ENCODE results near the gene SLC48A1. TPM values are rescaled to one million over a fixed set of nuclear protein-coding genes. Genes with fewer than 3 reads are reported as not detected.

Gene SLC48A1
- total and polyA plus RNA-seq, 5 donors from 2014 or later = 4.9 to 12.7 (median 8.4) TPM

GRCh38 chr12:47781479-47782371, 8.7 kb downstream of the SLC48A1 start:
- peaks cover 38% of the 10 kb centered on the region for H3K36me3 ChIP-seq (ENCODE audit: control insufficient read depth, insufficient read depth, low read length)
- Mint-ChIP-seq H3K4me1 (peaks cover 5 to 14% (median 10%) of the 10 kb centered on the region in 4 donors), H3K27ac (peak overlapping the region; percentile 58 to 86 (median 85)), H3K9me3 (peaks cover 0 to 2% (median 0%) of the 10 kb centered on the region in 7 donors), H3K36me3 (peaks cover 10% of the 10 kb centered on the region), H3K27me3 (no peaks in the 10 kb centered on the region), H3K4me3 (no peak overlapping the region)
- no peaks in the 10 kb centered on the region for H3K27me3 ChIP-seq (ENCODE audit: control insufficient read depth, insufficient read depth, low read length)
- DNase-seq (no peak), ATAC-seq (ENCODE audit: low read depth in 2 of 2) (no peak)
- H3K9me3 ChIP-seq (ENCODE audit: control insufficient read depth in 2 of 2, low read length in 2 of 2) = no peaks in the 10 kb centered on the region
- H3K4me1 ChIP-seq (ENCODE audit: control insufficient read depth, insufficient read depth, low read length, poor library complexity, severe bottlenecking) = no peaks in the 10 kb centered on the region
- no peak overlapping the region for H3K4me3 ChIP-seq (ENCODE audit: low read depth, low read length)
- H3K27ac ChIP-seq (ENCODE audit: insufficient read depth, low read length, poor library complexity, severe bottlenecking) = no peak overlapping the region

- Mint-ChIP-seq H3K9me3 (peaks cover 0 to 2% (median 0%) of the 10 kb centered on the region in 7 donors), H3K36me3 (peaks cover 14% of the 10 kb centered on the region), H3K4me1 (peaks cover 5 to 14% (median 10%) of the 10 kb centered on the region in 4 donors), H3K27me3 (no peaks in the 10 kb centered on the region), H3K4me3 (no peak overlapping the region), H3K27ac (peak overlapping the region in 1 of 3 donors; percentile 58)
- Histone ChIP-seq H3K36me3 (ENCODE audit: control insufficient read depth, insufficient read depth, low read length) (peaks cover 45% of the 10 kb centered on the region), H3K9me3 (ENCODE audit: control insufficient read depth in 2 of 2, low read length in 2 of 2) (no peaks in the 10 kb centered on the region), H3K27me3 (ENCODE audit: control insufficient read depth, insufficient read depth, low read length) (no peaks in the 10 kb centered on the region), H3K4me1 (ENCODE audit: control insufficient read depth, insufficient read depth, low read length, poor library complexity, severe bottlenecking) (no peaks in the 10 kb centered on the region), H3K4me3 (ENCODE audit: low read depth, low read length) (no peak overlapping the region), H3K27ac (ENCODE audit: insufficient read depth, low read length, poor library complexity, severe bottlenecking) (no peak overlapping the region)
- no peak for DNase-seq
- no peak for ATAC-seq (ENCODE audit: low read depth in 2 of 2)
Observed at GRCh38 chr12:47782372-47782770, 9.3 kb downstream of the SLC48A1 start.

- peak overlapping the region in 2 of 3 donors; percentile 58 to 71 for H3K27ac Mint-ChIP-seq
- ATAC-seq (ENCODE audit: low read depth in 2 of 2) (no peak), DNase-seq (no peak)
- peaks cover 5 to 11% (median 10%) of the 10 kb centered on the region in 4 donors for H3K4me1 Mint-ChIP-seq
- H3K4me3 ChIP-seq (ENCODE audit: low read depth, low read length) = no peak overlapping the region
- H3K27ac ChIP-seq (ENCODE audit: insufficient read depth, low read length, poor library complexity, severe bottlenecking) = no peak overlapping the region
- no peaks in the 10 kb centered on the region for H3K27me3 ChIP-seq (ENCODE audit: control insufficient read depth, insufficient read depth, low read length)
- peaks cover 53% of the 10 kb centered on the region for H3K36me3 ChIP-seq (ENCODE audit: control insufficient read depth, insufficient read depth, low read length)
- H3K36me3 Mint-ChIP-seq = peaks cover 21% of the 10 kb centered on the region
- H3K27me3 Mint-ChIP-seq = no peaks in the 10 kb centered on the region
- H3K4me1 ChIP-seq (ENCODE audit: control insufficient read depth, insufficient read depth, low read length, poor library complexity, severe bottlenecking) = no peaks in the 10 kb centered on the region
- H3K9me3 Mint-ChIP-seq = peaks cover 0 to 2% (median 0%) of the 10 kb centered on the region in 7 donors
- no peaks in the 10 kb centered on the region for H3K9me3 ChIP-seq (ENCODE audit: control insufficient read depth in 2 of 2, low read length in 2 of 2)
- H3K4me3 Mint-ChIP-seq = no peak overlapping the region
Observed at GRCh38 chr12:47783024-47783755, 10.2 kb downstream of the SLC48A1 start.

GRCh38 chr12:47783821-47784819, 11.1 kb downstream of the SLC48A1 start:
- Histone ChIP-seq H3K4me1 (ENCODE audit: control insufficient read depth, insufficient read depth, low read length, poor library complexity, severe bottlenecking) (no peaks in the 10 kb centered on the region), H3K36me3 (ENCODE audit: control insufficient read depth, insufficient read depth, low read length) (peaks cover 62% of the 10 kb centered on the region), H3K4me3 (ENCODE audit: low read depth, low read length) (no peak overlapping the region), H3K27me3 (ENCODE audit: control insufficient read depth, insufficient read depth, low read length) (no peaks in the 10 kb centered on the region), H3K9me3 (ENCODE audit: control insufficient read depth in 2 of 2, low read length in 2 of 2) (no peaks in the 10 kb centered on the region), H3K27ac (ENCODE audit: insufficient read depth, low read length, poor library complexity, severe bottlenecking) (no peak overlapping the region)
- no peak for ATAC-seq (ENCODE audit: low read depth in 2 of 2)
- Mint-ChIP-seq H3K4me1 (peaks cover 4 to 9% (median 6%) of the 10 kb centered on the region in 4 donors), H3K27me3 (no peaks in the 10 kb centered on the region), H3K4me3 (peak overlapping the region in 1 of 4 donors; percentile 2), H3K27ac (peak overlapping the region in 1 of 3 donors; percentile 46), H3K36me3 (peaks cover 21% of the 10 kb centered on the region), H3K9me3 (peaks cover 0 to 2% (median 0%) of the 10 kb centered on the region in 7 donors)
- DNase-seq = no peak

- Histone ChIP-seq H3K9me3 (ENCODE audit: control insufficient read depth in 2 of 2, low read length in 2 of 2) (no peaks in the 10 kb centered on the region), H3K4me3 (ENCODE audit: low read depth, low read length) (no peak overlapping the region), H3K4me1 (ENCODE audit: control insufficient read depth, insufficient read depth, low read length, poor library complexity, severe bottlenecking) (no peaks in the 10 kb centered on the region), H3K36me3 (ENCODE audit: control insufficient read depth, insufficient read depth, low read length) (peaks cover 74% of the 10 kb centered on the region), H3K27ac (ENCODE audit: insufficient read depth, low read length, poor library complexity, severe bottlenecking) (no peak overlapping the region), H3K27me3 (ENCODE audit: control insufficient read depth, insufficient read depth, low read length) (no peaks in the 10 kb centered on the region)
- H3K4me1 Mint-ChIP-seq = peaks cover 0 to 4% (median 3%) of the 10 kb centered on the region in 4 donors
- H3K4me3 Mint-ChIP-seq = no peak overlapping the region
- DNase-seq = no peak
- no peak for ATAC-seq (ENCODE audit: low read depth in 2 of 2)
- H3K36me3 Mint-ChIP-seq = peaks cover 25% of the 10 kb centered on the region
- H3K9me3 Mint-ChIP-seq = peaks cover 0 to 2% (median 0%) of the 10 kb centered on the region in 7 donors
- no peaks in the 10 kb centered on the region for H3K27me3 Mint-ChIP-seq
- peak overlapping the region in 2 of 3 donors; percentile 46 to 71 for H3K27ac Mint-ChIP-seq
Observed at GRCh38 chr12:47785036-47785886, 12.2 kb downstream of the SLC48A1 start.

GRCh38 chr12:47785887-47786661, 13.0 kb downstream of the SLC48A1 start:
- DNase-seq (no peak), ATAC-seq (ENCODE audit: low read depth in 2 of 2) (no peak)
- Histone ChIP-seq H3K4me1 (ENCODE audit: control insufficient read depth, insufficient read depth, low read length, poor library complexity, severe bottlenecking) (no peaks in the 10 kb centered on the region), H3K36me3 (ENCODE audit: control insufficient read depth, insufficient read depth, low read length) (peaks cover 81% of the 10 kb centered on the region), H3K27me3 (ENCODE audit: control insufficient read depth, insufficient read depth, low read length) (no peaks in the 10 kb centered on the region), H3K9me3 (ENCODE audit: control insufficient read depth in 2 of 2, low read length in 2 of 2) (no peaks in the 10 kb centered on the region), H3K27ac (ENCODE audit: insufficient read depth, low read length, poor library complexity, severe bottlenecking) (no peak overlapping the region), H3K4me3 (ENCODE audit: low read depth, low read length) (no peak overlapping the region)
- H3K27me3 Mint-ChIP-seq = no peaks in the 10 kb centered on the region
- peaks cover 0 to 2% (median 0%) of the 10 kb centered on the region in 7 donors for H3K9me3 Mint-ChIP-seq
- H3K36me3 Mint-ChIP-seq = peaks cover 29% of the 10 kb centered on the region
- H3K4me3 Mint-ChIP-seq = no peak overlapping the region
- peaks cover 0 to 4% (median 3%) of the 10 kb centered on the region in 4 donors for H3K4me1 Mint-ChIP-seq
- peak overlapping the region in 2 of 3 donors; percentile 71 for H3K27ac Mint-ChIP-seq

All from CD4-positive, CD25-positive, alpha-beta regulatory T cell (primary cell).